ENCODE measurements around the gene ZNF611.
"Not testable (repeated sequence)": the region's sequence is repeated elsewhere in the genome, so short reads cannot be mapped to it uniquely, and the experiment has no call there.

DNA sequence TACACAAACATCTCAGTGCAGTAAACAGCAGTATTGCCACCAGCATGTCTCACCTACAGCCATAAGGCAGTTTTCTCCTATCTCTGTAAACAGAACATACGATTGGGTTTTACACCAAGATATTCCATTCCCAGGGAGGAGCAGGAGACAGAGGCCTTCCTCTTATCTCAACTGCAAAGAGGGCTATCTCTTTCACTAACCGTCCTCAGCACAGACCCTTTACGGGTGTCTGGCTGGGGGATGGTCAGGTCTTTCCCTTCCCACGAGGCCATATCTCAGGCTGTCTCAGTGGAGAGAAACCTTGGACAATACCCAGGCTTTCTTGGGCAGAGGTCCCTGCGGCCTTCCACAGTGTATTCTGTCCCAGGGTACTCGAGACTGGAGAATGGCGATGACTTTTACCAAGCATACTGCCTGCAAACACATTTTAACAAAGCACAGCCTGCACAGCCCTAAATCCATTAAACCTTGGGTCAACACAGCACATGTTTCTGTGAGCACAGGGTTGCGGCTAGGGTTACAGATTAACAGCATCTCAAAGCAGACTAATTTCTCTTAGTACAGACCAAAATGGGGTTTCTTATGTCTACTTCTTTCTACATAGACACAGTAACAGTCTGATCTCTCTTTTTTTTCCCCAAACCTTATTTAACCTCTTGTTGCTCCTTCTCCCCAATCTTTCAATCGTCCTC is 10.8 kb downstream of the ZNF611 start:
- not testable (repeated sequence) for TF ChIP-seq POLR2AphosphoS5 (IDR thresholded peaks at IDR 0.05; ENCODE audit: low read depth, low read length); TAF1 (IDR thresholded peaks at IDR 0.05; ENCODE audit: borderline replicate concordance, low read depth, low read length)

Measured in GM12892 (cell line).